Keratinocyte (primary cell): ENCODE measurements around the gene NCK2. TPM values are rescaled to one million over a fixed set of nuclear protein-coding genes. Genes with fewer than 3 reads are reported as not detected.
A peak's percentile ranks its signal among the peaks of the same experiment; 100 is the strongest.

ENCODE experiments used
- DNase-seq: peaks from one replicate; pipeline ENCODE4 v3.0.0-alpha.2; 2011; ENCODE audit warnings: low read depth, missing footprints, low spot score
- FAIRE-seq: peaks from 2 replicates; lab custom pipeline; 2011; peaks lifted over from hg19 to GRCh38; lab: Jason Lieb, UNC
- H2AFZ ChIP-seq: 2 replicates; pipeline ENCODE4 v1.6.0; 2012; ENCODE audit warnings: low read length, control low read depth, inconsistent platforms; ENCODE audit not compliant: control insufficient read depth
- H3K27ac ChIP-seq: 2 replicates; pipeline ENCODE4 v1.5.1; 2011; ENCODE audit warnings: low read length; ENCODE audit not compliant: control insufficient read depth, insufficient read depth
- H3K27me3 ChIP-seq: 3 replicates; pipeline ENCODE4 v1.6.0; 2011; ENCODE audit warnings: low read length; ENCODE audit not compliant: control insufficient read depth, insufficient read depth; ENCODE audit errors: extremely low read depth
- H3K36me3 ChIP-seq, 2 experiments: 2 replicates in 1 of 2; 3 replicates in 1 of 2; pipeline ENCODE4 v1.5.1; 2011; ENCODE audit warnings: low read length in 2 of 2, mild to moderate bottlenecking in 1 of 2; ENCODE audit not compliant: control insufficient read depth in 2 of 2, insufficient read depth in 2 of 2; ENCODE audit errors: extremely low read depth in 1 of 2
- H3K4me1 ChIP-seq: 3 replicates; pipeline ENCODE4 v1.5.1; 2011; ENCODE audit warnings: low read length; ENCODE audit not compliant: control insufficient read depth, insufficient read depth; ENCODE audit errors: extremely low read depth
- H3K4me2 ChIP-seq: 3 replicates; pipeline ENCODE4 v1.6.0; 2011; ENCODE audit warnings: low read depth, low read length; ENCODE audit not compliant: control insufficient read depth, insufficient read depth; ENCODE audit errors: extremely low read depth
- H3K4me3 ChIP-seq, 3 experiments: fragments of 200-600 bp in 1 of 3; sonication (generic) in 1 of 3; 2 replicates in 2 of 3; 3 replicates in 1 of 3; pipeline ENCODE4 v1.5.1; 2011 to 2016; ENCODE audit warnings: low read length in 3 of 3, mild to moderate bottlenecking in 3 of 3, control low read depth in 2 of 3, inconsistent platforms in 1 of 3, low read depth in 1 of 3, mixed read lengths in 1 of 3, mixed run types in 1 of 3, moderate library complexity in 1 of 3; ENCODE audit not compliant: control insufficient read depth in 2 of 3, insufficient read depth in 2 of 3; ENCODE audit errors: extremely low read depth in 1 of 3
- H3K79me2 ChIP-seq: 2 replicates; pipeline ENCODE4 v1.6.0; 2012; ENCODE audit warnings: low read length; ENCODE audit not compliant: control insufficient read depth, insufficient read depth
- H3K9ac ChIP-seq: 3 replicates; pipeline ENCODE4 v1.6.0; 2011; ENCODE audit warnings: low read length; ENCODE audit not compliant: control insufficient read depth, insufficient read depth; ENCODE audit errors: extremely low read depth
- H3K9me1 ChIP-seq: 3 replicates; pipeline ENCODE4 v1.6.0; 2011; ENCODE audit warnings: low read length; ENCODE audit not compliant: control insufficient read depth, insufficient read depth; ENCODE audit errors: extremely low read depth
- H3K9me3 ChIP-seq: 2 replicates; pipeline ENCODE4 v1.5.1; 2012; ENCODE audit warnings: low read depth, low read length; ENCODE audit not compliant: control insufficient read depth
- H4K20me1 ChIP-seq: 3 replicates; pipeline ENCODE4 v1.6.0; 2011; ENCODE audit warnings: low read length; ENCODE audit not compliant: control insufficient read depth, insufficient read depth; ENCODE audit errors: extremely low read depth
- EZH2 ChIP-seq: IDR thresholded peaks from one replicate; pipeline ENCODE4 v1.6.1; 2012; ENCODE audit warnings: inconsistent platforms, mild to moderate bottlenecking, low read length, moderate library complexity
- dilution Hi-C: fragments of 300-500 bp; cut with MboI; formaldehyde crosslinking; loops from one replicate; pipeline ENCODE4 v1.7.0; 2020; ENCODE audit warnings: low sequenced_read_pairs; ENCODE audit not compliant: extremely low pct_ligation_motif_present
- polyA plus RNA-seq, 5 experiments: library from polyadenylated mRNA; depleted of rRNA in 3 of 5; stranded (reverse) in 3 of 5; stranded (forward) in 1 of 5; unstranded in 1 of 5; fragments of >200 nt; gene quantifications; 1 replicate in 1 of 5; 2 replicates in 3 of 5; 3 replicates in 1 of 5; pipeline versions ENCODE4 v1.2.1 to v1.2.3, GENCODE V29; 2011 to 2012; ENCODE audit warnings: missing spikeins in 2 of 5, low read depth in 1 of 5, low replicate concordance in 1 of 5
- TF ChIP-seq, protein P1 (sequence below), 3 experiments: IDR thresholded peaks in 1 of 3; conservative IDR thresholded peaks in 1 of 3; optimal IDR thresholded peaks in 1 of 3; 2 replicates in 2 of 3; 3 replicates in 1 of 3; pipeline versions ENCODE3 to v1.5.1; 2011; ENCODE audit warnings: low read length in 3 of 3, mild to moderate bottlenecking in 3 of 3, moderate library complexity in 2 of 3, control low read depth in 1 of 3, inconsistent platforms in 1 of 3; ENCODE audit not compliant: insufficient read depth in 2 of 3; ENCODE audit errors: extremely low read depth in 1 of 3

NCK2 gene
- polyA plus RNA-seq, 1 donor (not counting 4 experiments of a cell fraction or from before 2014, with no cell fraction given), result 31.4 TPM

DNA sequence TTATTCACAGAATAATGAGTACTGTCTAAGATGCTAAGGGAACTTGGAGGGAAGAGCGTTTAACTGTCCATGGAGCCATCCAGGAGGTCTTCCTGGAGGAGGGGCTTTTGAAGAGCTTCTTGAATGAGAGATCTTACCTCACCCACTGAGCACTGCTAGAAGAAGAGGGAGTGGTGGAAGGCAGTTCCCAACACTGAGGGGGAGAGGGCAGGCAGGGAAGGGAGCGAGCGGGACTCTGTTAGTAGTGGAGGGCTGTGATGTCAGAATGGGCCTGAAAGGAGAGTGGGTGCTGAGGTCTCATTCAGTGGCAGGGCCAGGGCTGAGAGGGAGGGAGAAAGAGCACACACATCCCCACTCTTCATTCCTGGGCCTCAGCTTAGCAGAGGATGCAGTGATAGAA is 65.0 kb downstream of the NCK2 start:
- dilution Hi-C loops, result no loop called here
- FAIRE-seq (no peak), DNase-seq (no peak)
- no peak overlapping the region for H3K4me2 ChIP-seq
- no peaks in the 10 kb centered on the region for H3K9me3 ChIP-seq
- peaks cover 78% of the 10 kb centered on the region for H3K79me2 ChIP-seq
- no peak overlapping the region for H3K4me3 ChIP-seq
- no peak overlapping the region for H3K27ac ChIP-seq
- no peak overlapping the region for H2AFZ ChIP-seq
- H3K9me1 ChIP-seq, result no peaks in the 10 kb centered on the region
- H3K27me3 ChIP-seq, result no peaks in the 10 kb centered on the region
- H3K36me3 ChIP-seq, result no peaks in the 10 kb centered on the region
- TF ChIP-seq, protein P1, sequence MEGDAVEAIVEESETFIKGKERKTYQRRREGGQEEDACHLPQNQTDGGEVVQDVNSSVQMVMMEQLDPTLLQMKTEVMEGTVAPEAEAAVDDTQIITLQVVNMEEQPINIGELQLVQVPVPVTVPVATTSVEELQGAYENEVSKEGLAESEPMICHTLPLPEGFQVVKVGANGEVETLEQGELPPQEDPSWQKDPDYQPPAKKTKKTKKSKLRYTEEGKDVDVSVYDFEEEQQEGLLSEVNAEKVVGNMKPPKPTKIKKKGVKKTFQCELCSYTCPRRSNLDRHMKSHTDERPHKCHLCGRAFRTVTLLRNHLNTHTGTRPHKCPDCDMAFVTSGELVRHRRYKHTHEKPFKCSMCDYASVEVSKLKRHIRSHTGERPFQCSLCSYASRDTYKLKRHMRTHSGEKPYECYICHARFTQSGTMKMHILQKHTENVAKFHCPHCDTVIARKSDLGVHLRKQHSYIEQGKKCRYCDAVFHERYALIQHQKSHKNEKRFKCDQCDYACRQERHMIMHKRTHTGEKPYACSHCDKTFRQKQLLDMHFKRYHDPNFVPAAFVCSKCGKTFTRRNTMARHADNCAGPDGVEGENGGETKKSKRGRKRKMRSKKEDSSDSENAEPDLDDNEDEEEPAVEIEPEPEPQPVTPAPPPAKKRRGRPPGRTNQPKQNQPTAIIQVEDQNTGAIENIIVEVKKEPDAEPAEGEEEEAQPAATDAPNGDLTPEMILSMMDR (optimal IDR thresholded peaks at IDR 0.05 in 1 of 3, IDR thresholded peaks at IDR 0.05 in 1 of 3, conservative IDR thresholded peaks at IDR 0.05 in 1 of 3; ENCODE audit: extremely low read depth in 1 of 3, insufficient read depth in 2 of 3, low read length in 3 of 3), result no peak
- no peak for TF ChIP-seq EZH2
- no peak overlapping the region for H3K9ac ChIP-seq
- H4K20me1 ChIP-seq, result peaks cover 8% of the 10 kb centered on the region
- H3K4me1 ChIP-seq, result peaks cover 23% of the 10 kb centered on the region

DNA sequence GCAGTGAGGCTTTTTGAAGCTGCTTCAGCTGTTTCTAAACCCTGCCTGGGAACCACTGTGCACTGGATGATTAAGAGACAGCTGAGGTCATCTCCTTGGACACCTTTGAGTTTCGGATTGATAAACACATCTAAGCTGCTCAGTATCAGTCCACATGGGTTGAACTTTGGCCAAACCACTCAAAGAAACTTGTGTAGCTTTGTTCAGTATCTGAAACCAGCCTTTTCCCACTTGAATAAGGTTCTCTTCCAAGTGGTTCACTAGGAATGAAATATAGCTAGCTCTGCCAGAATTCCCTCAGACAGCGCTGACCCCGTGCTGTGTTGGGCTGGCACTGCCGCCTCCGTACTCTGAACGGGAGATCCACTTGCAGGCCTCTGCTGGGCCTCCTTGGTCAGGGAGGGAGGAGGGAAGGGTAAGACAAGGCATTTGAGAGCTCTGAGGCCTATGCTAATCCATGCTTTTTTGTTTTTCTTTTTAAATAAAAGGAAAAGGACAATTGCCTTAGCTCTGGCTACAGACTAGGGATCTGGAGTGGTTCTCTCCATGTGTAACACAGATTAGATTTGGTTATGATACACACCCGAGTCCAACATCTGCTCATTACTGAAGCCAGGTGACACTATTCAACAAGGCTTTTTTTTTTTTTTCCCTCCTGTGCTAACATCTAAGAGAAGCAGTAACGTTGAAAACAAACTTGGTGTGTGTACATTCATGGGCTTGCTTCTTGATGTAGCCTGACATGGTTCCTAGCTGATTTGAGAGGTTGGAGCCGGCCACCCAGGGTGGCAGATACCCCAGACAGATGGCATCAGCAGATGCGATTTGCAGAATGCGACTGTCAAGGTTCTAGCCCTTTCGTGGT is 67.7 kb downstream of the NCK2 start:
- Histone ChIP-seq H3K79me2 (peaks cover 69% of the 10 kb centered on the region), H3K9me1 (no peaks in the 10 kb centered on the region), H3K9me3 (no peaks in the 10 kb centered on the region), H3K36me3 (no peaks in the 10 kb centered on the region), H3K27me3 (no peaks in the 10 kb centered on the region), H2AFZ (no peak overlapping the region), H3K27ac (peak overlapping the region; percentile 65), H3K4me3 (no peak overlapping the region), H3K4me2 (no peak overlapping the region), H3K9ac (no peak overlapping the region), H3K4me1 (peaks cover 25% of the 10 kb centered on the region), H4K20me1 (peaks cover 8% of the 10 kb centered on the region)
- no peak for TF ChIP-seq EZH2
- TF ChIP-seq, protein P1 (optimal IDR thresholded peaks at IDR 0.05 in 1 of 3, IDR thresholded peaks at IDR 0.05 in 1 of 3, conservative IDR thresholded peaks at IDR 0.05 in 1 of 3; ENCODE audit: extremely low read depth in 1 of 3, insufficient read depth in 2 of 3, low read length in 3 of 3), result no peak
- DNase-seq (no peak), FAIRE-seq (no peak)
- dilution Hi-C loops, result no loop called here
